HG03066 (cell line): ENCODE measurements around the gene FAM81B.

Source experiments
- ATAC-seq: cut with Tn5 transposase; IDR thresholded peaks from one replicate; pipeline ENCODE4 v1.9.1; 2021; ENCODE audit warnings: low read depth; ENCODE audit not compliant: unreplicated experiment

Gene FAM81B

GRCh38 chr5:95449460-95449859 is 58.3 kb downstream of the FAM81B start:
- ATAC-seq, result no peak

- no peak for ATAC-seq
These were observed 63.4 kb downstream of the FAM81B start for GRCh38 chr5:95454536-95454935.

- ATAC-seq, result no peak
These were observed 69.5 kb downstream of the FAM81B start for GRCh38 chr5:95460665-95461064.

- no peak for ATAC-seq
These were observed 80.3 kb downstream of the FAM81B start for GRCh38 chr5:95471487-95471886.

GRCh38 chr5:95471942-95472341 is 80.8 kb downstream of the FAM81B start:
- ATAC-seq, result no peak

- ATAC-seq, result no peak
These were observed 93.3 kb downstream of the FAM81B start for GRCh38 chr5:95484421-95484820.

- ATAC-seq, result no peak
These were observed 95.0 kb downstream of the FAM81B start for GRCh38 chr5:95486191-95486590.

- no peak for ATAC-seq
These were observed 96.7 kb downstream of the FAM81B start for GRCh38 chr5:95487880-95488279.
